Type B pancreatic cell (in vitro differentiated cells): ENCODE measurements around the gene ZNF512B. TPM values are rescaled to one million over a fixed set of nuclear protein-coding genes. Genes with fewer than 3 reads are reported as not detected.
A peak's percentile ranks its signal among the peaks of the same experiment; 100 is the strongest.

ENCODE experiments used
- DNase-seq: peaks from one replicate; pipeline ENCODE4 v3.0.0; 2021; ENCODE audit warnings: mixed read lengths; ENCODE audit not compliant: unreplicated experiment; ENCODE audit errors: extremely low spot score
- H3K27ac Mint-ChIP-seq: 2 replicates; pipeline ENCODE4 v1.8.0; 2021; ENCODE audit warnings: mild to moderate bottlenecking, mixed read lengths
- H3K27me3 Mint-ChIP-seq: 2 replicates; pipeline ENCODE4 v1.8.0; 2021; ENCODE audit warnings: mixed read lengths
- H3K36me3 Mint-ChIP-seq: 2 replicates; pipeline ENCODE4 v1.8.0; 2021; ENCODE audit warnings: mixed read lengths
- H3K4me1 Mint-ChIP-seq: one replicate; pipeline ENCODE4 v1.8.0; 2021; ENCODE audit warnings: mixed read lengths; ENCODE audit not compliant: unreplicated experiment
- H3K4me3 Mint-ChIP-seq: 2 replicates; pipeline ENCODE4 v1.8.0; 2021; ENCODE audit warnings: mild to moderate bottlenecking, mixed read lengths
- H3K9me3 Mint-ChIP-seq: 2 replicates; pipeline ENCODE4 v1.8.0; 2021; ENCODE audit warnings: mixed read lengths
- total RNA-seq: library from RNA; stranded (reverse); gene quantifications from 2 replicates; pipeline ENCODE4 v1.2.1, GENCODE V29; 2021; ENCODE audit warnings: low replicate concordance
- TF ChIP-seq, protein P1 (sequence below): fragments of 200-600 bp; sonication (generic); conservative IDR thresholded peaks from 2 replicates; pipeline ENCODE4 v1.5.0; 2021; ENCODE audit warnings: antibody characterized with exemption, mild to moderate bottlenecking

ZNF512B gene
- total RNA-seq, 1 donor from 2014 or later, result 40.8 TPM

DNA sequence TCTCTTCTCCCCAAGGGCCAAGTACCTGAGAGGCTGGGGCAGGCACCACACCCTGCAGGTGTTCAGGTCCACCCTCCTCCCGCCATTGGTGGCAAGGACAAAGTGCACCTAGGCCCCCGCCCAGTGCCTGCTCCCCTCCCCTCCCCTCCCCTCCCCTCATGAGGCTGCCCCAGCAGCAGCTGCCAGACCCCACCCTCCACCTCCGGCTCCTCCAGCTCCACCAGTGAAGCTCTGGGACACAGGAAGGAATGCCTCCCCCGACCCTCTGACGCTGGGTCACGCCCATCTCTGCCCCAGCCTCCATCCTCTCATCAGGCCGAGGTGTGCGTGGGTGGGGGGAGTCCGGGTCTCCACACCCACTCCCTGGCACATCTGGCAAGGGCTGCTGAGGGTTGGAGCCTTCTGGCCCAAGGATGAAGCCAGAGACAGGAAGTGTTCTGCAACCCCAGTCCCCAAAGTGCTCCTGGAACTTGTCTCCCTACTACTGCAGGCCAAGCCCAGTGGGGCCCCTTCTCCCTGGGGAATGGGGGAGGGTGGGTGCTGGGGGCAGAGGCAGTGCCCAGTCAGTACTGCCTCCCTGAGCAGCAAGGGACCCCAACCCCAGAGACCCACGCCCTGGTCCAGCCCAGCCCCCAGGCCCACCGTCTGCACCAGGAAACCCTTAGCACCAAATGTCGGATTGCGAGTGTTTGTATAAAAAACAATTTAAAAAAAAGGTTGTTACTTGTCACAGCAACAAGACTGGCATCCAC, 11.9 kb downstream of the ZNF512B start:
- Mint-ChIP-seq H3K4me1 (peaks cover 14% of the 10 kb centered on the region), H3K9me3 (no peaks in the 10 kb centered on the region), H3K27ac (peak overlapping the region; percentile 74), H3K27me3 (no peaks in the 10 kb centered on the region), H3K4me3 (peak overlapping the region; percentile 89), H3K36me3 (no peaks in the 10 kb centered on the region)
- no peak for DNase-seq
- TF ChIP-seq, protein P1, sequence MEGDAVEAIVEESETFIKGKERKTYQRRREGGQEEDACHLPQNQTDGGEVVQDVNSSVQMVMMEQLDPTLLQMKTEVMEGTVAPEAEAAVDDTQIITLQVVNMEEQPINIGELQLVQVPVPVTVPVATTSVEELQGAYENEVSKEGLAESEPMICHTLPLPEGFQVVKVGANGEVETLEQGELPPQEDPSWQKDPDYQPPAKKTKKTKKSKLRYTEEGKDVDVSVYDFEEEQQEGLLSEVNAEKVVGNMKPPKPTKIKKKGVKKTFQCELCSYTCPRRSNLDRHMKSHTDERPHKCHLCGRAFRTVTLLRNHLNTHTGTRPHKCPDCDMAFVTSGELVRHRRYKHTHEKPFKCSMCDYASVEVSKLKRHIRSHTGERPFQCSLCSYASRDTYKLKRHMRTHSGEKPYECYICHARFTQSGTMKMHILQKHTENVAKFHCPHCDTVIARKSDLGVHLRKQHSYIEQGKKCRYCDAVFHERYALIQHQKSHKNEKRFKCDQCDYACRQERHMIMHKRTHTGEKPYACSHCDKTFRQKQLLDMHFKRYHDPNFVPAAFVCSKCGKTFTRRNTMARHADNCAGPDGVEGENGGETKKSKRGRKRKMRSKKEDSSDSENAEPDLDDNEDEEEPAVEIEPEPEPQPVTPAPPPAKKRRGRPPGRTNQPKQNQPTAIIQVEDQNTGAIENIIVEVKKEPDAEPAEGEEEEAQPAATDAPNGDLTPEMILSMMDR, result no peak

DNA sequence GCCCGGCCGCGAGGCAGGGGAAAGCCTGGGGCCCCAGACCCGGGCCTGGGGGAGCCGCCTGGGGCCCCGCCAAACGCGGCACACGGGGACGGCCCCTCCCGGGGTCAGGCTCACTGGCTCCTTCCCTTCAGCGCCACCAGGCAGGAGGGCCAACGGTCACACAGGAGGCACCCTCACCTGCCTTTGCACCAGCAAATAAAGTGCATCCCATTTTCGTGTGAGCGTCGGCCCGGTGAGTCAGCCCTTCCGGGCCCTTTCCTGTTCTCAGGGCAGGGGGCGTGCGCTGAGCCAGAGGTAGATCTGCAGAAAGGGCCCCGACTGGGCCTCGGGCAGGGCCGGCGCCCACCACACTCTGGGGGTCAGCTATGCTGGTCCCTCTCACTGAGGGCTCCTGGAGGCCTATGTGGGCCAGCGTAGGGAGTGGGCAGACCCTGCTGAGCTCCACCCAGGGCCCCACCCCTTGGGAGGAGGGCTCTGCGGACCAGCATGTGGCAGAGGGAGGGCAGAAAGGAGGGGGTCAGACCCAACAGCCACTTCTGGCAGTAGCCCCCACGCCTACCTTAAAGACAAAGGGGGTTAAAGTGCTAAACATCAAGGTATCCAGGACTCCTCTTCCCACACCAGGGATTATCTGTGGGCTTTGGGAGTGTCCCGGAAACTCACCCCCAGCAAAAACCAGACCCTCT, 12.6 kb downstream of the ZNF512B start:
- Mint-ChIP-seq H3K4me1 (peaks cover 14% of the 10 kb centered on the region), H3K36me3 (no peaks in the 10 kb centered on the region), H3K4me3 (peak overlapping the region; percentile 89), H3K27ac (peak overlapping the region; percentile 74), H3K9me3 (no peaks in the 10 kb centered on the region), H3K27me3 (no peaks in the 10 kb centered on the region)
- no peak for DNase-seq
- TF ChIP-seq, protein P1, result peak; percentile 21

DNA sequence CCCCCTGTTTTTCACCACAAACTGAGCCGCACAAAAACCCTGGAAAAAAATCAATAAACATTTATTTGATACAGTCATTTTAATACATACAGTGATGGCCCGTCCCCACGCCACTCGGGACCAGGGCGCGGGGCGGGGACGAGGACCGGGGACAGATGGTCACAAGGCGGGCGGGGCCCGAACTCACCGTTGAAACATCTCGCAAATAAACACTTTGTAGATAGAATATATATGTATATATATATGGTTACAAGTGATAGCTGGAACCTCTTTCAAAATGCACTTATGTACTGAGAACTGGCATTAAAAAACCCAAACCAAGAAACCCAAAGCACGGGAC, 13.1 kb downstream of the ZNF512B start:
- no peaks in the 10 kb centered on the region for H3K36me3 Mint-ChIP-seq
- H3K4me3 Mint-ChIP-seq, result peak overlapping the region; percentile 89
- TF ChIP-seq, protein P1, result no peak
- DNase-seq, result no peak
- H3K27me3 Mint-ChIP-seq, result no peaks in the 10 kb centered on the region
- H3K27ac Mint-ChIP-seq, result peak overlapping the region; percentile 78
- H3K4me1 Mint-ChIP-seq, result peaks cover 14% of the 10 kb centered on the region
- H3K9me3 Mint-ChIP-seq, result no peaks in the 10 kb centered on the region

DNA sequence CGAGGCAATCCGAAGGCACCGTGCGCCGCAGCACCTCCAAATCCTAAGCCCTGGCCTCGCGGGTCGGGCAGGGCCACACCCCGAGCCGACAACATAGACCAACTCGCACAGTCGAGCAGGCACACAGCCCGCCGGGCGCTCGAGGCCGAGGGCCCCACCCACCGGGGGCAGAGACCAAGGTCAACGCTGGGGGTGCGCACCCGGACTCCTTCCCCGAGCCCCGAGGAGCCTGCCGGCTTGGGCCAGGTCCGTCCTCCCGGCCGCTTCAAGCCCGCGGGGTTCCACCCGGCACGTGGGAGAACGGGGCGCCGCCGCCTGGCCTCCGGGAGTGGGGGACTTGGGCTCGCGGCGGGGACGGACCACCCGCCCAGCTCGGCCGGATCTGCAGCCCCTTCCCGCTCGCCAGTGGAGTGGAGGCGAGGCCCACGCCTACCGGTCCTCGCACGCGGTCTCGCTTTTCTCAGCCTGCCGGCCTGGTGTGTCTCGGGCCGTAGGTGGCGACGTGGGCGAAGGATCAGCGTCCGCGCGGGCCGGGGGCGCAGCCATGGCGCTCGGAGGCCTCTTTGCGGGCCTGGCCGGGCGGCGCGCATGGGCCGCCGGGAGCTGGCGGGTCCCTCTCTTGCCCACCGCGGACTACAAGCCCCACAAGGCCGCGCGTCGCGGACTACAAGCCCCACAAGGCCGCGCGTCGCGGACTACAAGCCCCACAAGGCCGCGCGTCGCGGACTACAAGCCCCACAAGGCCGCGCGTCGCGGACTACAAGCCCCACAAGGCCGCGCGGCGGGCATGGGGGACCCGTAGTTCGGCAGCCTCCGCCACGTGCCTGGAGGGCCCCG, 13.7 kb downstream of the ZNF512B start, which contains the start of gene UCKL1:
TSS of gene UCKL1 (minus strand) at position 590 of the 837 bp plus-strand sequence. CDS start at position 546, 44 bp downstream.
- no peaks in the 10 kb centered on the region for H3K36me3 Mint-ChIP-seq

DNA sequence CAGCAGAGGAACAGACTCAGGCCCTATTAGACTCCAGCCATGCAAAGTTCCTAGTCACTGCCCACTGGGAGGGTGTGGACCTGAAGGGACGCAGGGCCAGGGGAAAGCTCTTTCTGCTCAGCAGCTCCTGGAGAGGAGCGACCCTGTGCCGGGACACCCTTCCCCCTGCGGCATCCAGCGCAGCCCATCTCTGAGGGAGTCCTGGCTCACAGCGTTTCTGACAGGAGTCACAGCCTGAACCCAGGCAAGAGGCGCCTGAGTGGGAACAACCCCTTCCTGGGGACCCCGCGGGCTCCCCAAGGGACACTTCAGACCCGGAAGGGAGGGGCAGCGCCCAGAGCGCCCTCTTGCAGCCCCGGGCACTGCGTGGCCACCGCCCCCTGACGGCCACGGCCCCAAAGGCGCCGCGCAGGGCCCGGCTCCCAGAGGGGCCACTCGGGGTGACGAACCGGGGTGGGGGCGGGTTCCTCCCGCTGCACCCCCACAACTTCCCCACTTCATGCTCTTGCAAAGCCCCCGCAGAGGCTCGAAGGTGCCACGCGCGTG, 14.4 kb downstream of the ZNF512B start:
- no peaks in the 10 kb centered on the region for H3K9me3 Mint-ChIP-seq
- no peaks in the 10 kb centered on the region for H3K36me3 Mint-ChIP-seq
- peak overlapping the region; percentile 86 for H3K4me3 Mint-ChIP-seq
- no peak for DNase-seq
- TF ChIP-seq, protein P1, result peak; percentile 39
- peaks cover 14% of the 10 kb centered on the region for H3K4me1 Mint-ChIP-seq
- peak overlapping the region; percentile 63 for H3K27ac Mint-ChIP-seq
- no peaks in the 10 kb centered on the region for H3K27me3 Mint-ChIP-seq

More for the DNA sequence above, 13.7 kb downstream of the ZNF512B start, which contains the start of gene UCKL1:
- Mint-ChIP-seq H3K27me3 (no peaks in the 10 kb centered on the region), H3K27ac (peak within 1 kb of the TSS; percentile 78), H3K4me1 (peaks cover 14% of the 10 kb centered on the region), H3K9me3 (no peaks in the 10 kb centered on the region), H3K4me3 (peak within 1 kb of the TSS; percentile 89)
- DNase-seq, result peak; percentile 92
- TF ChIP-seq, protein P1, result peak; percentile 9
